ENCODE measurements around the gene SNAP91. TPM values are rescaled to one million over a fixed set of nuclear protein-coding genes. Genes with fewer than 3 reads are reported as not detected.
"Not testable (repeated sequence)": the region's sequence is repeated elsewhere in the genome, so short reads cannot be mapped to it uniquely, and the experiment has no call there.

Gene SNAP91
- total RNA-seq, 2 donors from 2014 or later = 2.9 to 7.2 TPM

DNA sequence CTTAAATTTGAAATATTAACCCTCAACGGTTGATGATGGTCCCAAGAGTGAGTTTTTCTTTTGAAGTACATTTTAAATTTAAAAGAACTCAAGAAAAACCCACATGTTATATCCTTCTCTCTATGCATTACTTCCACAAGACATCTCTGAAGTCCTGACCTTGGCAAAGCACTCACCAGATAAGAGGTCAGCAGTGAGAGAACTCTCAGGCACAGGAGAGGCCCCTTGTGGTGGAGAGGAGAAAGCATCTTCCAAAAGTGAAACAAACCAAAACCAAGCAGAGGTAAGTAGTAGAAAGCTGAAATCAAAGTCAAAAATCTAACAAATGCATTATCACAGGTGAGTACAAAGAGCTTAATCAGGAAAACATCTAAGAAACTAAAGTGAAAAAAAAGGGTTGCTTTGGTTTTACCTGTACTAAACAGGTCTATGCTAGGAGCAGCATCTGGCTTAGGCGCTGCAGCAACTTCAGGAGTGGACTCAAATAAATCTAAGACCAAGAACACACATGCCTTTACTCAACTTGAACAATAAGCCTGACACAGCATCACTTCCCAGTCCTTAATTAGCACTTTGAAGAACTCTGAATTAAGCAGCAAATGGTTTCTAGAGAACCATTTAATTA is 116.0 kb downstream of the SNAP91 start:
- no peak overlapping the region for H3K4me3 ChIP-seq
- H3K27me3 ChIP-seq (replicated peaks; ENCODE audit: insufficient read depth) = no peaks in the 10 kb centered on the region
- DNase-seq (ENCODE audit: low spot score) = no peak
- H3K27ac ChIP-seq = no peak overlapping the region
- intact Hi-C loops (cut with DNase I) = no loop called here
- no peak for TF ChIP-seq POLR2A (IDR thresholded peaks at IDR 0.05)
- TF ChIP-seq, protein P1, sequence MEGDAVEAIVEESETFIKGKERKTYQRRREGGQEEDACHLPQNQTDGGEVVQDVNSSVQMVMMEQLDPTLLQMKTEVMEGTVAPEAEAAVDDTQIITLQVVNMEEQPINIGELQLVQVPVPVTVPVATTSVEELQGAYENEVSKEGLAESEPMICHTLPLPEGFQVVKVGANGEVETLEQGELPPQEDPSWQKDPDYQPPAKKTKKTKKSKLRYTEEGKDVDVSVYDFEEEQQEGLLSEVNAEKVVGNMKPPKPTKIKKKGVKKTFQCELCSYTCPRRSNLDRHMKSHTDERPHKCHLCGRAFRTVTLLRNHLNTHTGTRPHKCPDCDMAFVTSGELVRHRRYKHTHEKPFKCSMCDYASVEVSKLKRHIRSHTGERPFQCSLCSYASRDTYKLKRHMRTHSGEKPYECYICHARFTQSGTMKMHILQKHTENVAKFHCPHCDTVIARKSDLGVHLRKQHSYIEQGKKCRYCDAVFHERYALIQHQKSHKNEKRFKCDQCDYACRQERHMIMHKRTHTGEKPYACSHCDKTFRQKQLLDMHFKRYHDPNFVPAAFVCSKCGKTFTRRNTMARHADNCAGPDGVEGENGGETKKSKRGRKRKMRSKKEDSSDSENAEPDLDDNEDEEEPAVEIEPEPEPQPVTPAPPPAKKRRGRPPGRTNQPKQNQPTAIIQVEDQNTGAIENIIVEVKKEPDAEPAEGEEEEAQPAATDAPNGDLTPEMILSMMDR (IDR thresholded peaks at IDR 0.05) = no peak
- no peaks in the 10 kb centered on the region for H3K4me1 ChIP-seq (replicated peaks)
- H3K36me3 ChIP-seq = no peaks in the 10 kb centered on the region
- H3K9me3 ChIP-seq = no peaks in the 10 kb centered on the region
- 82% methylated on average over 2 of the region's 2 CpGs for WGBS

GRCh38 chr6:83590416-83590815 is 118.5 kb downstream of the SNAP91 start:
- Histone ChIP-seq H3K36me3 (no peaks in the 10 kb centered on the region), H3K9me3 (no peaks in the 10 kb centered on the region), H3K27ac (no peak overlapping the region), H3K27me3 (replicated peaks; ENCODE audit: insufficient read depth) (no peaks in the 10 kb centered on the region), H3K4me3 (no peak overlapping the region), H3K4me1 (replicated peaks) (no peaks in the 10 kb centered on the region)
- DNase-seq (ENCODE audit: low spot score) = no peak
- WGBS = 94% methylated on average over 1 of the region's 1 CpG
- TF ChIP-seq POLR2AphosphoS5 (IDR thresholded peaks at IDR 0.05) (no peak), POLR2A (IDR thresholded peaks at IDR 0.05) (no peak)
- TF ChIP-seq, protein P1 (IDR thresholded peaks at IDR 0.05) = no peak
- intact Hi-C loops (cut with DNase I) = no loop called here

GRCh38 chr6:83589076-83589475 is 119.8 kb downstream of the SNAP91 start:
- Histone ChIP-seq H3K4me3 (no peak overlapping the region), H3K4me1 (replicated peaks) (no peaks in the 10 kb centered on the region), H3K9me3 (no peaks in the 10 kb centered on the region), H3K27me3 (replicated peaks; ENCODE audit: insufficient read depth) (no peaks in the 10 kb centered on the region), H3K36me3 (no peaks in the 10 kb centered on the region), H3K27ac (no peak overlapping the region)
- TF ChIP-seq, protein P1 (IDR thresholded peaks at IDR 0.05) = no peak
- no peak for TF ChIP-seq POLR2A (IDR thresholded peaks at IDR 0.05)
- no peak for TF ChIP-seq POLR2AphosphoS5 (IDR thresholded peaks at IDR 0.05)
- DNase-seq (ENCODE audit: low spot score) = no peak
- intact Hi-C loops (cut with DNase I) = no loop called here

DNA sequence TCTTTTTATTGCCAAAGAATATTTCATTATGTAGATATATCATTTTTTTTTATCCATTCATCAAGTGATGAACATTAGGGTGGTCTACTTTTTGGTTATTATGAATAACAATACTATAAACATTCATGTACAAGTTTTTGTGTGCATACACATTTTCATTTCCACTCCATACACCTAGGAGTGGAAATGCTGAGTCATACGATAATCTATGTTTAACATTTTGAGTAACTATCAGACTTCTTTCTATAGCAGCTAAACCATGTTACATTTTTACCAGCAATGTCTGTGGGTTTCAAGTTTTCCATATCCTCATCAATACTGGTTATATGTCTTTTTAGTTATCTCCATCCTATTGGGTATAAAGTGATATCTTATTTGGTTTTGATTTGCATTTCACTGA is 130.8 kb downstream of the SNAP91 start:
- no peak for DNase-seq (ENCODE audit: low spot score)
- H3K27ac ChIP-seq = no peak overlapping the region
- 90% methylated on average over 1 of the region's 1 CpG for WGBS
- H3K4me1 ChIP-seq (replicated peaks) = no peaks in the 10 kb centered on the region
- H3K9me3 ChIP-seq = no peaks in the 10 kb centered on the region
- H3K27me3 ChIP-seq (replicated peaks; ENCODE audit: insufficient read depth) = no peaks in the 10 kb centered on the region
- intact Hi-C loops (cut with DNase I) = no loop called here
- TF ChIP-seq POLR2AphosphoS5 (IDR thresholded peaks at IDR 0.05) (no peak), POLR2A (IDR thresholded peaks at IDR 0.05) (no peak)
- no peak overlapping the region for H3K4me3 ChIP-seq
- H3K36me3 ChIP-seq = no peaks in the 10 kb centered on the region

- no peaks in the 10 kb centered on the region for H3K4me1 ChIP-seq (replicated peaks)
- H3K36me3 ChIP-seq = no peaks in the 10 kb centered on the region
- H3K4me3 ChIP-seq = no peak overlapping the region
- 65% methylated on average over 6 of the region's 6 CpGs for WGBS
- intact Hi-C loops (cut with DNase I) = no loop called here
- H3K9me3 ChIP-seq = no peaks in the 10 kb centered on the region
- TF ChIP-seq POLR2A (IDR thresholded peaks at IDR 0.05) = no peak
- TF ChIP-seq, protein P1 (IDR thresholded peaks at IDR 0.05) = no peak
- no peak for TF ChIP-seq POLR2AphosphoS5 (IDR thresholded peaks at IDR 0.05)
- no peak for DNase-seq (ENCODE audit: low spot score)
- H3K27me3 ChIP-seq (replicated peaks; ENCODE audit: insufficient read depth) = no peaks in the 10 kb centered on the region
- H3K27ac ChIP-seq = no peak overlapping the region
These were observed 134.1 kb downstream of the SNAP91 start for GRCh38 chr6:83574783-83575182.

DNA sequence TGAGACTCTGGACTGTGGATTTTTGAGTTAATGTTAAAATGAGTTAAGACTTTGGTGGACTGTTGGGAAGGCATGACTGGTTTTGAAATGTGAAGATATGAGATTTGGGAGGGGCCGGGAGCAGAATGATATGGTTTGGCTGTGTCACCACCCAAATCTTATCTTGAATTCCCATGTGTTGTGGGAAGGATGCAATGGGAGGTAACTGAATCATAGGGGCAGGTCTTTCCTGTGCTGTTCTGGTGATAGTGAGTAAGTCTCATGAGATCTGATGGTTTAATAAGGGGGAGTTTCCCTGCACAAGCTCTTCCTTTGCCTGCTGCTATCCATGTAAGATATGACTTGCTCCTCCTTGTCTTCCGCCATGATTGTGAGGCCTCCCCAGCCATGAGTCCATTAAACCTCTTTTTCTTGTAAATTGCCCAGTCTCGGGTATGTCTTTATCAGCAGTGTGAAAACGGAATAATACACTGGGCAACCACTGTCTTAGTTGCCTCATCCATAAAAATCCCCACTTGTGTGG is 137.2 kb downstream of the SNAP91 start:
- DNase-seq (ENCODE audit: low spot score); intact Hi-C loops (cut with DNase I): not testable (repeated sequence)
- 90% methylated on average over 4 of the region's 4 CpGs for WGBS

More for the DNA sequence above, 137.2 kb downstream of the SNAP91 start:
- H3K27me3 ChIP-seq (replicated peaks; ENCODE audit: insufficient read depth); H3K4me3 ChIP-seq; H3K4me1 ChIP-seq (replicated peaks); H3K9me3 ChIP-seq; H3K27ac ChIP-seq; H3K36me3 ChIP-seq: not testable (repeated sequence)
